ENCODE data around the gene SNRNP48.

SNRNP48 gene

GRCh38 chr6:7650878-7651277, 60.9 kb downstream of the SNRNP48 start:
- TF ChIP-seq CTCF (conservative IDR thresholded peaks at IDR 0.05; ENCODE audit: low read depth, low read length): no peak
- H2AFZ ChIP-seq (ENCODE audit: low read depth): no peak overlapping the region
- H3K4me1 ChIP-seq (ENCODE audit: low read depth, poor library complexity, severe bottlenecking): peaks cover 17% of the 10 kb centered on the region
- no peak overlapping the region for H3K4me3 ChIP-seq (IDR thresholded peaks at IDR 0.05; ENCODE audit: insufficient read depth, low read depth, low read length)
- H3K27ac ChIP-seq: no peak overlapping the region
- H4K20me1 ChIP-seq (ENCODE audit: insufficient read depth): no peaks in the 10 kb centered on the region
- H3K4me2 ChIP-seq: no peak overlapping the region
- H3K9ac ChIP-seq: no peak overlapping the region
- no peaks in the 10 kb centered on the region for H3K79me2 ChIP-seq (ENCODE audit: insufficient read depth, low read depth)
- H3K36me3 ChIP-seq (ENCODE audit: insufficient read depth): no peaks in the 10 kb centered on the region
- H3K27me3 ChIP-seq (ENCODE audit: insufficient read depth, low read depth): no peaks in the 10 kb centered on the region; the same call in 1 of the 2 replicates

DNA sequence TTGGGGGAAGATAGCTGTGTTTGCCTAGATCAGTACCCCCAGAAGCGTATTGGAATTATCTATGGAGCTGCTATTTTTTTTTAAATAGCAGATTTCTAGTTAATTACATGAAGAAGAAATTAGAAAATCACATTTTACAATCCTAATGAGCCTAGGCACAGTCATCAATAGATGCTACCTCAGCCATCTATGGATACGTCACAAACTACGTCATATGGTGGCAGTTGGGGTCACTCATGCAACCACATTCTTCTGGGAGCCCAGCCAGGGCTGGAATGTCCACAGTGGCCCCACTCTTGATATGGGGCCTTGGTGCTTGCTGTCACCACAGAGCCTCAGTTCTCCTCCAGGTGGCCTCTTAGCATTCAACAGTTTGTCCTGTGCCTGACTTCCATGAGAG, 63.0 kb downstream of the SNRNP48 start:
- no peak overlapping the region for H3K27ac ChIP-seq
- H3K4me2 ChIP-seq: no peak overlapping the region
- peaks cover 5% of the 10 kb centered on the region for H3K4me1 ChIP-seq (ENCODE audit: low read depth, poor library complexity, severe bottlenecking)
- H4K20me1 ChIP-seq (ENCODE audit: insufficient read depth): no peaks in the 10 kb centered on the region
- H3K27me3 ChIP-seq (ENCODE audit: insufficient read depth, low read depth): no peaks in the 10 kb centered on the region; the same call in 1 of the 2 replicates
- H3K36me3 ChIP-seq (ENCODE audit: insufficient read depth): no peaks in the 10 kb centered on the region
- no peak overlapping the region for H3K4me3 ChIP-seq (IDR thresholded peaks at IDR 0.05; ENCODE audit: insufficient read depth, low read depth, low read length)
- H2AFZ ChIP-seq (ENCODE audit: low read depth): no peak overlapping the region
- H3K79me2 ChIP-seq (ENCODE audit: insufficient read depth, low read depth): no peaks in the 10 kb centered on the region
- H3K9ac ChIP-seq: no peak overlapping the region
- no peak for TF ChIP-seq CTCF (conservative IDR thresholded peaks at IDR 0.05; ENCODE audit: low read depth, low read length)

DNA sequence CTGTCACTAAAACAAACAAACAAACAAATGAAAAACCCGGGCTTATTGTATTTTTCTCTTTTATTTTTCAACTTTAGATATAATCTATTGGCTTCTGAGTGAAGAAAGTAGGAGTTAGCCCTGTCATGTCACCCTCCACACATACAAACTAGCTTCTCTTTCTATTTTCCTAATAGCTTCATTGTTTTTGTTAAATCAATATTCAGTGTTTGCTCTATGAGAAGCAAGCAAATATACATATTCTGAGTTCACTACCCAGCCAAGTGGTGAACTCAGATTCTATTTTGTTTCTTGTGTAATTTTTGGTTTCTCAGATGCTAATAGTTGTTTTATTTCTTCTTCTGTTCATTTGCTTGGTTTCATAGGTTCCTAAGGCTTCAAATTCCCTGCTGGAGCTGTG, 66.4 kb downstream of the SNRNP48 start:
- no peak overlapping the region for H3K9ac ChIP-seq
- H3K4me3 ChIP-seq (IDR thresholded peaks at IDR 0.05; ENCODE audit: insufficient read depth, low read depth, low read length): no peak overlapping the region
- H3K27ac ChIP-seq: no peak overlapping the region
- no peak for TF ChIP-seq CTCF (conservative IDR thresholded peaks at IDR 0.05; ENCODE audit: low read depth, low read length)
- H3K27me3 ChIP-seq (ENCODE audit: insufficient read depth, low read depth): no peaks in the 10 kb centered on the region
- H2AFZ ChIP-seq (ENCODE audit: low read depth): no peak overlapping the region
- no peak overlapping the region for H3K4me2 ChIP-seq
- H3K79me2 ChIP-seq (ENCODE audit: insufficient read depth, low read depth): no peaks in the 10 kb centered on the region
- no peaks in the 10 kb centered on the region for H3K4me1 ChIP-seq (ENCODE audit: low read depth, poor library complexity, severe bottlenecking)
- no peaks in the 10 kb centered on the region for H4K20me1 ChIP-seq (ENCODE audit: insufficient read depth)
- no peaks in the 10 kb centered on the region for H3K36me3 ChIP-seq (ENCODE audit: insufficient read depth)

DNA sequence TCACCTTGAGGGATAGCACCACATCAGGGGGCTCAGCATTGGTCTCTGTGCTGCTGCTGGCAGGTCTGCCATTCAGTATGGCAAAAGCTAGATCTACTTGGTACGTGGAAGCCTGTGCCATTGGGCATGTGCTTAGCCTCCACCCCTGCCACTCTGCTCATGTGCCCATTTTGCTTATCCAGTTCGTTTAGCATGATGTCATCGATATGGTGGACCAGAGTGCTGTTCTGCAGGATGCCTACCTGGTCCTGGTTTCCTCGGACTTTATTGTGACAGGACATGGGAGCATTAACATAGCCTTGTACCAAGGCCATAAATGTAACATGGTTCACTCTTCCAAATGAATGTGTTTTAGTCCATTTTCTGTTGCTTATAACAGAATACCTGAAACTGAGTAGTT, 68.5 kb downstream of the SNRNP48 start:
- Histone ChIP-seq H3K27me3 (ENCODE audit: insufficient read depth, low read depth) (no peaks in the 10 kb centered on the region), H3K4me3 (IDR thresholded peaks at IDR 0.05; ENCODE audit: insufficient read depth, low read depth, low read length) (no peak overlapping the region), H3K4me1 (ENCODE audit: low read depth, poor library complexity, severe bottlenecking) (no peaks in the 10 kb centered on the region), H3K36me3 (ENCODE audit: insufficient read depth) (no peaks in the 10 kb centered on the region), H4K20me1 (ENCODE audit: insufficient read depth) (no peaks in the 10 kb centered on the region), H3K27ac (no peak overlapping the region), H3K79me2 (ENCODE audit: insufficient read depth, low read depth) (no peaks in the 10 kb centered on the region), H3K9ac (no peak overlapping the region), H3K4me2 (no peak overlapping the region), H2AFZ (ENCODE audit: low read depth) (no peak overlapping the region)
- no peak for TF ChIP-seq CTCF (conservative IDR thresholded peaks at IDR 0.05; ENCODE audit: low read depth, low read length)

Measured in KMS-11 (cell line).